ENCODE results near the gene SIRPD. TPM values are rescaled to one million over a fixed set of nuclear protein-coding genes. Genes with fewer than 3 reads are reported as not detected.
A peak's percentile ranks its signal among the peaks of the same experiment; 100 is the strongest.

Gene SIRPD
- polyA plus RNA-seq, 1 donor = 0.19 TPM

GRCh38 chr20:1517010-1517409, 40.5 kb downstream of the SIRPD start:
- Histone ChIP-seq H3K9me3 (ENCODE audit: control insufficient read depth, low read depth, low read length) (no peaks in the 10 kb centered on the region), H3K4me3 (ENCODE audit: low read length) (no peak overlapping the region), H3K36me3 (ENCODE audit: control insufficient read depth, insufficient read depth, low read length) (no peaks in the 10 kb centered on the region), H3K27me3 (ENCODE audit: control insufficient read depth, insufficient read depth, low read length) (peaks cover 10% of the 10 kb centered on the region), H3K27ac (ENCODE audit: low read length) (no peak overlapping the region), H3K4me1 (ENCODE audit: control insufficient read depth, insufficient read depth, low read length) (no peaks in the 10 kb centered on the region)
- WGBS (ENCODE audit: insufficient coverage, low lambda C conversion rate) = 80% methylated on average over 1 of the region's 5 CpGs
- DNase-seq = no peak

DNA sequence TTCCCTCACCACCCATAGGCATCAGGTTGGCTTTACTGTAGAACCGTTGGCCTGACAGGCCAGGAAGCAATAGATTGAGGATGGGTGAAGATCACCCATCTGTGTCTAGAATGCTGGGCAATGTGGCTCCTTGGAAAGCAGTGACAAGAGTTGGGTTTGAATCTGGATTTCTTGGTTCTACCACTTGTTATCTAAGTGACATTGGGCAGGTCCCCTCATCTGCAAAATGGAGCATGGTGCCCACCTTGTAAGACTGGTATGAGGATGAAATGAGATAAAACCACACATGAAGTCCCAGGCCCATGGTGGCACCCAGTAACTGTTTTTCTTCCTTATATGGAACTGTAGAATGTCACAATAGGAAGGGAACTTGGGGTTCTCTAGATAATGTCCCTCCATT, 43.7 kb downstream of the SIRPD start:
- H3K4me1 ChIP-seq (ENCODE audit: control insufficient read depth, insufficient read depth, low read length) = no peaks in the 10 kb centered on the region
- H3K27me3 ChIP-seq (ENCODE audit: control insufficient read depth, insufficient read depth, low read length) = peaks cover 11% of the 10 kb centered on the region
- no peak overlapping the region for H3K27ac ChIP-seq (ENCODE audit: low read length)
- H3K4me3 ChIP-seq (ENCODE audit: low read length) = no peak overlapping the region
- no peaks in the 10 kb centered on the region for H3K36me3 ChIP-seq (ENCODE audit: control insufficient read depth, insufficient read depth, low read length)
- WGBS (ENCODE audit: insufficient coverage, low lambda C conversion rate) = no CpG with 5 or more reads among the region's 1 CpG
- DNase-seq = no peak
- H3K9me3 ChIP-seq (ENCODE audit: control insufficient read depth, low read depth, low read length) = no peaks in the 10 kb centered on the region

- no peaks in the 10 kb centered on the region for H3K4me1 ChIP-seq (ENCODE audit: control insufficient read depth, insufficient read depth, low read length)
- peaks cover 10% of the 10 kb centered on the region for H3K27me3 ChIP-seq (ENCODE audit: control insufficient read depth, insufficient read depth, low read length)
- no peaks in the 10 kb centered on the region for H3K36me3 ChIP-seq (ENCODE audit: control insufficient read depth, insufficient read depth, low read length)
- WGBS (ENCODE audit: insufficient coverage, low lambda C conversion rate) = 100% methylated on average over 1 of the region's 9 CpGs
- no peak for DNase-seq
- no peak overlapping the region for H3K4me3 ChIP-seq (ENCODE audit: low read length)
- H3K27ac ChIP-seq (ENCODE audit: low read length) = no peak overlapping the region
- H3K9me3 ChIP-seq (ENCODE audit: control insufficient read depth, low read depth, low read length) = no peaks in the 10 kb centered on the region
Measured at GRCh38 chr20:1509237-1509636, 48.3 kb downstream of the SIRPD start.

GRCh38 chr20:1508574-1508973, 48.9 kb downstream of the SIRPD start:
- Histone ChIP-seq H3K27me3 (ENCODE audit: control insufficient read depth, insufficient read depth, low read length) (peaks cover 10% of the 10 kb centered on the region), H3K4me1 (ENCODE audit: control insufficient read depth, insufficient read depth, low read length) (no peaks in the 10 kb centered on the region)
- no peak for DNase-seq

DNA sequence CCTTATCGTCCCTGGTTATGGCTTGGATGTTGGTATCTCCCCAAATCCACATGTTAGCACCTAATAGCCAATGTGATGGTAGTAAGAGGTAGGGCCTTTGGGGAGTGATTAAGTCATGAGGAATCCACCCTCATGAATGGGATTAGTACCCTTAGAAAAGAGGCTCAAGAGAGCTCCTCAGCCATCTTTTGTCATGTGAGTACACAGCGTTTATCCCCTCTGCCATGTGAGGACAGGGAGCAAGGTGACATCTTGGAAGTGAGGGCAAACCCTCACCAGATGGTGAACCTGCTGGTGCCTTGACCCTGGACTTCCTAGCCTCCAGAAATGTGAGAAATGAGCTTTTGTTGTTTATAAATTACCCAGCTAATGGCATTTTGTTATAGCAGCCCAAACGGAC, 50.2 kb downstream of the SIRPD start:
- H3K36me3 ChIP-seq (ENCODE audit: control insufficient read depth, insufficient read depth, low read length) = no peaks in the 10 kb centered on the region
- WGBS (ENCODE audit: insufficient coverage, low lambda C conversion rate) = no CpG with 5 or more reads among the region's 3 CpGs
- no peaks in the 10 kb centered on the region for H3K4me1 ChIP-seq (ENCODE audit: control insufficient read depth, insufficient read depth, low read length)
- DNase-seq = no peak
- no peaks in the 10 kb centered on the region for H3K9me3 ChIP-seq (ENCODE audit: control insufficient read depth, low read depth, low read length)
- peaks cover 10% of the 10 kb centered on the region for H3K27me3 ChIP-seq (ENCODE audit: control insufficient read depth, insufficient read depth, low read length)
- no peak overlapping the region for H3K27ac ChIP-seq (ENCODE audit: low read length)
- no peak overlapping the region for H3K4me3 ChIP-seq (ENCODE audit: low read length)

More at GRCh38 chr20:1508574-1508973, 48.9 kb downstream of the SIRPD start:
- no peaks in the 10 kb centered on the region for H3K9me3 ChIP-seq (ENCODE audit: control insufficient read depth, low read depth, low read length)
- H3K36me3 ChIP-seq (ENCODE audit: control insufficient read depth, insufficient read depth, low read length) = no peaks in the 10 kb centered on the region
- no peak overlapping the region for H3K27ac ChIP-seq (ENCODE audit: low read length)
- no peak overlapping the region for H3K4me3 ChIP-seq (ENCODE audit: low read length)

DNA sequence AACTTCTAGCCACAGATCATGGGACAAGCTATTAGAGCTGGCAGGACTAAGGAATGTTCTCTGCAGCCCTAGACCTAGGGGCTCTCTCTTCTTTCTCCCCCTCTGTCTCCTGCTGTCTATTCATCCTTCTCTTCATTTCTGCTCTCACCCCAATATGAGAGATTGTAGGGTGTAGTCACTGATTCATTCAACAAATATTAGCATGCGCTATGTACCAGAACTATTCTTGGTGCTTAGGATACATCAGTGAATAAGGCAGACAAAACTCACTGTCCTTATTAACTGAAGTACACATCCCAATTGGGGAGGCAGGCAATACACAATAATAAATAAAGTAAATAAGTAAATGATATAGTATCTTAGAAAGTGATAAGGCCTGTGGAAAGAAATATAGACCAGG, 51.6 kb downstream of the SIRPD start:
- peaks cover 4% of the 10 kb centered on the region for H3K27me3 ChIP-seq (ENCODE audit: control insufficient read depth, insufficient read depth, low read length)
- no peak overlapping the region for H3K27ac ChIP-seq (ENCODE audit: low read length)
- H3K36me3 ChIP-seq (ENCODE audit: control insufficient read depth, insufficient read depth, low read length) = no peaks in the 10 kb centered on the region
- peaks cover 1% of the 10 kb centered on the region for H3K4me1 ChIP-seq (ENCODE audit: control insufficient read depth, insufficient read depth, low read length)
- H3K9me3 ChIP-seq (ENCODE audit: control insufficient read depth, low read depth, low read length) = no peaks in the 10 kb centered on the region
- no peak overlapping the region for H3K4me3 ChIP-seq (ENCODE audit: low read length)
- WGBS (ENCODE audit: insufficient coverage, low lambda C conversion rate) = 100% methylated on average over 1 of the region's 1 CpG
- DNase-seq = no peak

- H3K36me3 ChIP-seq (ENCODE audit: control insufficient read depth, insufficient read depth, low read length) = no peaks in the 10 kb centered on the region
- no peaks in the 10 kb centered on the region for H3K9me3 ChIP-seq (ENCODE audit: control insufficient read depth, low read depth, low read length)
- no peak overlapping the region for H3K4me3 ChIP-seq (ENCODE audit: low read length)
- H3K4me1 ChIP-seq (ENCODE audit: control insufficient read depth, insufficient read depth, low read length) = peaks cover 3% of the 10 kb centered on the region
- WGBS (ENCODE audit: insufficient coverage, low lambda C conversion rate) = no CpG with 5 or more reads among the region's 3 CpGs
- H3K27ac ChIP-seq (ENCODE audit: low read length) = no peak overlapping the region
- peaks cover 2% of the 10 kb centered on the region for H3K27me3 ChIP-seq (ENCODE audit: control insufficient read depth, insufficient read depth, low read length)
- no peak for DNase-seq
Measured at GRCh38 chr20:1505361-1505760, 52.1 kb downstream of the SIRPD start.

DNA sequence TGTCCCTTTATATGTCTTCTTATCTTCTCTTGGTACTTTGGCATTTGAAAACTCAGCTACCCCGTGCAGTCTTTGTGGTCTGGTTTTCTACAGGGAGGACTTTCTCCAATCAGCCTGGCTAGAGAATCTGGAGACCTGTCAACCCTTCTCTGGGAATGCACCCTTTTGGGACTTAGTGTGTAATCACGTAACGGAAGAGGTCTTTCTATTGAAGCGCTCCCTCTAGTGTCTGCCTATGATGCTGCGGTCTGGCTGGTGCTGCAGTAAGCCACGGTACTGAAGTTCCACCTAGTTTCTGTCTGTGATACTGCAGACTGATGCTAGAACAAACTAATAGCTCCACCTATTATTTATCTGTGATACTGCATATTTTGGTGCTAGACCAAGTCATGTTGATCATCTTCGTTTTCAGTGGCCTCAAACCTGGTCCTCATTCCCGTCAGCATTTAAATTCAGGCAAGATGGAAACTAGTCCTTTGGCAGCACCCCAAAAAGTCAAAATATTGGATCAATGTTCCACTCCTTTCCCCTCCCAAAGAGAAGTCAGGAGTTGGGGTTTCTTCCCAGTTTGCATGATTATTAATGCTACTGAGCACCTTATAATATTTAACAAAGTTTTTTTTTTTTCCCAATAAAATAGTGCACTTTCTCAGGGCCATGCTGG, 53.8 kb downstream of the SIRPD start:
- peak; percentile 76 to 83 for DNase-seq
- peaks cover 2% of the 10 kb centered on the region for H3K27me3 ChIP-seq (ENCODE audit: control insufficient read depth, insufficient read depth, low read length)
- H3K4me3 ChIP-seq (ENCODE audit: low read length) = no peak overlapping the region
- WGBS (ENCODE audit: insufficient coverage, low lambda C conversion rate) = 0% methylated on average over 1 of the region's 8 CpGs
- H3K9me3 ChIP-seq (ENCODE audit: control insufficient read depth, low read depth, low read length) = no peaks in the 10 kb centered on the region
- peaks cover 8% of the 10 kb centered on the region for H3K4me1 ChIP-seq (ENCODE audit: control insufficient read depth, insufficient read depth, low read length)
- no peak overlapping the region for H3K27ac ChIP-seq (ENCODE audit: low read length)
- no peaks in the 10 kb centered on the region for H3K36me3 ChIP-seq (ENCODE audit: control insufficient read depth, insufficient read depth, low read length)

GRCh38 chr20:1500496-1500895, 57.0 kb downstream of the SIRPD start:
- peak overlapping the region; percentile 62 for H3K27ac ChIP-seq (ENCODE audit: low read length)
- peak in 1 of 2 donors; percentile 53 for DNase-seq
- no peaks in the 10 kb centered on the region for H3K9me3 ChIP-seq (ENCODE audit: control insufficient read depth, low read depth, low read length)
- H3K4me1 ChIP-seq (ENCODE audit: control insufficient read depth, insufficient read depth, low read length) = peaks cover 8% of the 10 kb centered on the region
- 0% methylated on average over 3 of the region's 3 CpGs for WGBS (ENCODE audit: insufficient coverage, low lambda C conversion rate)
- H3K4me3 ChIP-seq (ENCODE audit: low read length) = no peak overlapping the region
- H3K36me3 ChIP-seq (ENCODE audit: control insufficient read depth, insufficient read depth, low read length) = no peaks in the 10 kb centered on the region
- no peaks in the 10 kb centered on the region for H3K27me3 ChIP-seq (ENCODE audit: control insufficient read depth, insufficient read depth, low read length)

GRCh38 chr20:1499528-1500420, 57.7 kb downstream of the SIRPD start:
- Histone ChIP-seq H3K4me1 (ENCODE audit: control insufficient read depth, insufficient read depth, low read length) (peaks cover 8% of the 10 kb centered on the region), H3K36me3 (ENCODE audit: control insufficient read depth, insufficient read depth, low read length) (no peaks in the 10 kb centered on the region), H3K27ac (ENCODE audit: low read length) (peak overlapping the region; percentile 62), H3K9me3 (ENCODE audit: control insufficient read depth, low read depth, low read length) (no peaks in the 10 kb centered on the region), H3K27me3 (ENCODE audit: control insufficient read depth, insufficient read depth, low read length) (no peaks in the 10 kb centered on the region), H3K4me3 (ENCODE audit: low read length) (no peak overlapping the region)
- peak in 1 of 2 donors; percentile 44 for DNase-seq
- WGBS (ENCODE audit: insufficient coverage, low lambda C conversion rate) = no CpG with 5 or more reads among the region's 8 CpGs

All from large intestine (tissue), 3 donors.